ENCODE data around the gene IFT122. TPM values are rescaled to one million over a fixed set of nuclear protein-coding genes. Genes with fewer than 3 reads are reported as not detected.
A peak's percentile ranks its signal among the peaks of the same experiment; 100 is the strongest.

IFT122 gene
- total and polyA plus RNA-seq, 5 donors from 2014 or later: 2.5 to 19.3 (median 4.6) TPM

DNA sequence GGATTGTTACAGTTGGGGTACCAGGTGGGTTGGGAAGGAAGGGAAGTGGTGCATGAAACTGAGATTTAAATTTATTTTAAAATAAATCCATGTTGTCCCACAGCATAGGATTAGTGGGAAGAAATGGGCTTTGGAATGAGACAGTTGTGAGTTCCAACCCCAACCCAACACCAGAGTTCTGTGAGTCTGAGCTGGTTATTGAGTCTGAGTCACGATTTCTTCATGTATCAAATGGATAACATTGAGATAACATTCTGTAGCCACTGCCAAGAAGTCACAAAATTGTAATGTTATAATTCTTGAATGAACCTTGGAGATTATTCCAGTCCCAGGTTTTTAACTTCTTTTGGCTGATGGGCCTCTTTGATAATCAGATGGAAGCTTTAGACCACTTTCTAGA, 13.7 kb downstream of the IFT122 start:
- Mint-ChIP-seq H3K9me3 (no peaks in the 10 kb centered on the region), H3K4me3 (no peak overlapping the region), H3K4me1 (peaks cover 0 to 12% (median 2%) of the 10 kb centered on the region in 4 donors), H3K27ac (no peak overlapping the region), H3K36me3 (peaks cover 33% of the 10 kb centered on the region), H3K27me3 (no peaks in the 10 kb centered on the region)
- DNase-seq: no peak
- Histone ChIP-seq H3K4me3 (ENCODE audit: low read depth, low read length) (no peak overlapping the region), H3K27ac (ENCODE audit: insufficient read depth, low read length, poor library complexity, severe bottlenecking) (no peak overlapping the region), H3K9me3 (ENCODE audit: control insufficient read depth in 2 of 2, low read length in 2 of 2) (no peaks in the 10 kb centered on the region), H3K27me3 (ENCODE audit: control insufficient read depth, insufficient read depth, low read length) (no peaks in the 10 kb centered on the region), H3K4me1 (ENCODE audit: control insufficient read depth, insufficient read depth, low read length, poor library complexity, severe bottlenecking) (no peaks in the 10 kb centered on the region), H3K36me3 (ENCODE audit: control insufficient read depth, insufficient read depth, low read length) (peaks cover 19% of the 10 kb centered on the region)
- no peak for ATAC-seq (ENCODE audit: low read depth in 2 of 2)

DNA sequence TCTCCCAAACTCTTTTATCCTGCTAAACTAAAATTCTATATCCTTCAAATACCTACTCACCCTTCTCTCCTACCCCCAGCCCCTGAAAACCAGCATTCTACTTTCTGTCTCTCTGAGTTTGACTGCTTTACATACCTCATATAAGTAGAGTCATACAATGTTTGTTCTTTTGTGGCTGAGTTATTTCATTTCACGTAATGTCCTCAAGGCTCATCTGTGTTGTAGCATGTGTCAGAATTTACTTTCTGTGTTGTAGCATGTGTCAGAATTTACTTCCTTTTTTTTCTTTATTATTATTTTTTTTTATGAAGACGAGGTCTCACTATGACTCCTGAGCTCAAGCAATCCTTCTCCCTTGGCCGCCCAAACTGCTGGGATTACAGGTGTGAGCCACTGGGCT, 20.1 kb downstream of the IFT122 start:
- no peak for DNase-seq
- Mint-ChIP-seq H3K4me1 (peaks cover 0 to 4% (median under 1%) of the 10 kb centered on the region in 4 donors), H3K4me3 (no peak overlapping the region)

DNA sequence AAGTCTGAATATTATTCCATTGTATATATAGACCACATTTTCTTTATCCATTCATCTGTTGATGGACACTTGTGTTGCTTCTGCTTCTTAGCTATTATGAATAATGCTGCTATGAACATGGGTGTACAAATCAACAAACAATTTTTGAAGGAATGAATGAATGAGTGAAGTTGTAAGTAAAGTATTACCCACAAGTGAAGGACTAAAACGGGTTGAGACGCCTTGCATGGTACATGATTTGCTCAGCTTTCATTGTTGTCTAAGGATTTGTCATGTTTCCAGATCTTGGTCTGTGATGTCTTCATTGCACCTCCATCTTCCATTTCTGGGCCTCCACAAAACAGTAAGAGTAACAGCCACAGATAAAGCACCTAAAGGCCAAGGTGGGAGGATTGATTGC, 20.5 kb downstream of the IFT122 start:
- peaks cover 0 to 4% (median under 1%) of the 10 kb centered on the region in 4 donors for H3K4me1 Mint-ChIP-seq
- peak overlapping the region in 1 of 3 donors; percentile 13 for H3K27ac Mint-ChIP-seq
- Histone ChIP-seq H3K27ac (ENCODE audit: insufficient read depth, low read length, poor library complexity, severe bottlenecking) (no peak overlapping the region), H3K4me1 (ENCODE audit: control insufficient read depth, insufficient read depth, low read length, poor library complexity, severe bottlenecking) (no peaks in the 10 kb centered on the region), H3K27me3 (ENCODE audit: control insufficient read depth, insufficient read depth, low read length) (no peaks in the 10 kb centered on the region), H3K36me3 (ENCODE audit: control insufficient read depth, insufficient read depth, low read length) (peaks cover 10% of the 10 kb centered on the region), H3K9me3 (ENCODE audit: control insufficient read depth in 2 of 2, low read length in 2 of 2) (no peaks in the 10 kb centered on the region), H3K4me3 (ENCODE audit: low read depth, low read length) (no peak overlapping the region)
- no peak for DNase-seq
- H3K9me3 Mint-ChIP-seq: no peaks in the 10 kb centered on the region
- ATAC-seq (ENCODE audit: low read depth in 2 of 2): no peak
- no peaks in the 10 kb centered on the region for H3K27me3 Mint-ChIP-seq
- H3K4me3 Mint-ChIP-seq: no peak overlapping the region
- peaks cover 40% of the 10 kb centered on the region for H3K36me3 Mint-ChIP-seq

More for the DNA sequence above, 20.1 kb downstream of the IFT122 start:
- Histone ChIP-seq H3K9me3 (ENCODE audit: control insufficient read depth in 2 of 2, low read length in 2 of 2) (no peaks in the 10 kb centered on the region), H3K36me3 (ENCODE audit: control insufficient read depth, insufficient read depth, low read length) (peaks cover 10% of the 10 kb centered on the region), H3K4me1 (ENCODE audit: control insufficient read depth, insufficient read depth, low read length, poor library complexity, severe bottlenecking) (no peaks in the 10 kb centered on the region), H3K27me3 (ENCODE audit: control insufficient read depth, insufficient read depth, low read length) (no peaks in the 10 kb centered on the region), H3K27ac (ENCODE audit: insufficient read depth, low read length, poor library complexity, severe bottlenecking) (no peak overlapping the region), H3K4me3 (ENCODE audit: low read depth, low read length) (no peak overlapping the region)
- no peaks in the 10 kb centered on the region for H3K27me3 Mint-ChIP-seq
- peaks cover 40% of the 10 kb centered on the region for H3K36me3 Mint-ChIP-seq
- H3K27ac Mint-ChIP-seq: no peak overlapping the region
- no peak for ATAC-seq (ENCODE audit: low read depth in 2 of 2)
- no peaks in the 10 kb centered on the region for H3K9me3 Mint-ChIP-seq

DNA sequence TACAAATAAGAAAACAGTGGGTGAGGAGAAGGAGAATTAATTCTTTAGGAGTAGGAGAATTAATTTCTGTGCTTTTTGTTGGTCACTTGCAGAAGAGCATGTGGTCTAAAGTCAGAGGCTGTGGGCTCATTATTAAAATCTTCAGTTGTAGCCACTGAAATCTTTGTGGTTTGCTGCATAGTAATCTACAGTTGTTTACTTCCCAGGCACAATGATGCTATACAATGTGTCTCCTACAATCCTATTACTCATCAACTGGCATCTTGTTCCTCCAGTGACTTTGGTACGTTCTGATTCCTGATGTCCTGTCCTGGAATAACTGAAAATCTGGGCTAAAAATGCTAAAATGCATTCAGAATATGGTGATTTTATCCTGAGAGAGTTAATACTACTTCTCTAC, 21.0 kb downstream of the IFT122 start:
- Mint-ChIP-seq H3K4me1 (peaks cover 0 to 4% (median under 1%) of the 10 kb centered on the region in 4 donors), H3K9me3 (no peaks in the 10 kb centered on the region), H3K4me3 (no peak overlapping the region), H3K27me3 (no peaks in the 10 kb centered on the region), H3K27ac (no peak overlapping the region), H3K36me3 (peaks cover 36% of the 10 kb centered on the region)
- Histone ChIP-seq H3K9me3 (ENCODE audit: control insufficient read depth in 2 of 2, low read length in 2 of 2) (no peaks in the 10 kb centered on the region), H3K4me3 (ENCODE audit: low read depth, low read length) (no peak overlapping the region), H3K27me3 (ENCODE audit: control insufficient read depth, insufficient read depth, low read length) (no peaks in the 10 kb centered on the region), H3K4me1 (ENCODE audit: control insufficient read depth, insufficient read depth, low read length, poor library complexity, severe bottlenecking) (no peaks in the 10 kb centered on the region), H3K36me3 (ENCODE audit: control insufficient read depth, insufficient read depth, low read length) (peaks cover 10% of the 10 kb centered on the region), H3K27ac (ENCODE audit: insufficient read depth, low read length, poor library complexity, severe bottlenecking) (no peak overlapping the region)
- DNase-seq (no peak), ATAC-seq (ENCODE audit: low read depth in 2 of 2) (no peak)

DNA sequence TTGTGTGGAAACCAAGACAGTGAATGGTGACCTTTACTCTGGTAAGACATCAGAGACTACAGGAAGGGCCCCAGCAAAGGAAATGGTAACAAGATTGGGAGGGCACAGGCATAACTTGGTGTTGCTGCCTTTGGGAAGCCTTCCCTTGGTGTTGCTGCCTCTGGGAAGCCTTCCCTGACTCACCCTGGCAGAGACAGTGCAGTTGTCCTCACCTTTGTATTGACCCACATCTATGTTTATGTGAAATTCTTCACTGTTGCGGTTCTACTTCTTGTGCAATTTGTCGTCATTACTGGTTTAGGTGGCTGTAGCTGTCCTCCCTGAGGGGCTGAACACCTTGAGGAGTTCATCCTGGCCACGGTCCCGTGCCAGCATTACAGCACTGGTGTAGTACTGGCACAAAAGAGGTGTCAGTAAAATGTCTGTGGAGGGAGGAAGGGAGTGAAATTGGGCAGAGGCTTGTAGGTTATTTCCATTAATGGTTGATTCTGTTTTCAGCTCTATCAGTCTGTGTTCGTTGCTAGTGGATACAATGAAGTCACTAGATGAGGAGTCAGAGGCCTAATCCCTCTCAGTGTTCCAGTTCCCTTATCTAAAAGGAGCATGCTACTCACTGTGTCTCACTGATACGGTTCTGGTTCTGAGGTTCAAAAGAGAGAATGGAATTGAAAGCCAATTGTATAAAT, 21.6 kb downstream of the IFT122 start:
- H3K36me3 Mint-ChIP-seq: peaks cover 34% of the 10 kb centered on the region

DNA sequence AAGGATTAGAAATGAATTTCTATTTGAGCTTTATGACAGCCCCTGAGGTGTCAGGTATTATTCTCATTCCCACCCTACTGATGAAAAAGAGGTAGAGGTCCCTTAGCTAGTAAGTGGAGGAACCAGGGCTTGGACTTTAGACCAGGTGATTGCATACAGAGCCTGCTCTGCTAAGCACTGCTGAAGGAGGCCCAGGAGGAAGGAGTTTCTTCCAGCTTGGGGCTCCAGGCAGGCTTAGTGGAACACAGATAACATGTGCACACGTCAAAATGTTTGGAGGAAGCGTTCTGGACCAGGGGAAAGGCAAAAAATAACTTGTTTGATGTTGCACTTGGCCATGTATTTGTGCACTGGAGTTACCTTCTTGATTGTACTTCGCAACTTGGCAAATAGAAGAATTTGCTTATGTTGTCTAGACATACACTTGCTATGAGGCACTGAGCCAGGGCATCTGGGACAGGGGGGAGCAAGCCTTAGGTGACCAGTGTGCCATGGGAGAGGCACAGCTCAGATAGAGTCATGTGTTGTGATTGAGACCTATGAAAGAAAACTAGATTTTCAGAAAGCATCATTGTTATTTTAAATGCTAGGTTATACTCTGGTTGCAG, 22.4 kb downstream of the IFT122 start:
- no peaks in the 10 kb centered on the region for H3K9me3 ChIP-seq (ENCODE audit: control insufficient read depth in 2 of 2, low read length in 2 of 2)
- Mint-ChIP-seq H3K36me3 (peaks cover 31% of the 10 kb centered on the region), H3K27ac (peak overlapping the region in 1 of 3 donors; percentile 4), H3K27me3 (no peaks in the 10 kb centered on the region), H3K9me3 (no peaks in the 10 kb centered on the region), H3K4me1 (peaks cover 0 to 4% (median under 1%) of the 10 kb centered on the region in 4 donors), H3K4me3 (no peak overlapping the region)
- H3K27ac ChIP-seq (ENCODE audit: insufficient read depth, low read length, poor library complexity, severe bottlenecking): no peak overlapping the region
- ATAC-seq (ENCODE audit: low read depth in 2 of 2) (no peak), DNase-seq (no peak)
- no peaks in the 10 kb centered on the region for H3K27me3 ChIP-seq (ENCODE audit: control insufficient read depth, insufficient read depth, low read length)
- no peaks in the 10 kb centered on the region for H3K4me1 ChIP-seq (ENCODE audit: control insufficient read depth, insufficient read depth, low read length, poor library complexity, severe bottlenecking)
- peaks cover 3% of the 10 kb centered on the region for H3K36me3 ChIP-seq (ENCODE audit: control insufficient read depth, insufficient read depth, low read length)
- H3K4me3 ChIP-seq (ENCODE audit: low read depth, low read length): no peak overlapping the region

More for the DNA sequence above, 21.6 kb downstream of the IFT122 start:
- DNase-seq: no peak
- Histone ChIP-seq H3K4me1 (ENCODE audit: control insufficient read depth, insufficient read depth, low read length, poor library complexity, severe bottlenecking) (no peaks in the 10 kb centered on the region), H3K4me3 (ENCODE audit: low read depth, low read length) (no peak overlapping the region), H3K36me3 (ENCODE audit: control insufficient read depth, insufficient read depth, low read length) (peaks cover 10% of the 10 kb centered on the region), H3K27me3 (ENCODE audit: control insufficient read depth, insufficient read depth, low read length) (no peaks in the 10 kb centered on the region), H3K27ac (ENCODE audit: insufficient read depth, low read length, poor library complexity, severe bottlenecking) (no peak overlapping the region), H3K9me3 (ENCODE audit: control insufficient read depth in 2 of 2, low read length in 2 of 2) (no peaks in the 10 kb centered on the region)
- H3K9me3 Mint-ChIP-seq: no peaks in the 10 kb centered on the region
- H3K4me1 Mint-ChIP-seq: peaks cover 0 to 4% (median under 1%) of the 10 kb centered on the region in 4 donors
- H3K27me3 Mint-ChIP-seq: no peaks in the 10 kb centered on the region
- ATAC-seq (ENCODE audit: low read depth in 2 of 2): no peak
- peak overlapping the region in 1 of 3 donors; percentile 82 for H3K27ac Mint-ChIP-seq
- H3K4me3 Mint-ChIP-seq: no peak overlapping the region

DNA sequence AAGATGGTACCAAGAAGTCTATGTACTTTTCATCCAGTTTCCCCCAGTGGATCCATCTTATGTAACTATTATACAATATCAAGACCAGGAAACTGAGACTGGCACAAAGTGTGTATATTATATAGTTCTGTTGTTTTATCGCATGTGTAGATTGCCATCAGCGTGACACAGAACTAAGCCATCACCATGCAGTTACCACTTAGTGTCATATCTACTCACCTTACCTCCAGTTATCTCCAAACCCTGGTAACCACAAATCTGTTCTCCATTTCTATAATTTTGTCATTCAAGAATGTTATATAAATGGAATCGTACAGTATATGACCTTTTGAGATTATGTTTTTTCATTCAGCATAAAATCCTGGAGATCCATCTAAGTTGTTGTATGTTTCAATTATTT, 23.1 kb downstream of the IFT122 start:
- Mint-ChIP-seq H3K36me3 (peaks cover 31% of the 10 kb centered on the region), H3K27me3 (no peaks in the 10 kb centered on the region), H3K4me3 (no peak overlapping the region), H3K27ac (no peak overlapping the region), H3K4me1 (peaks cover 0 to 4% (median under 1%) of the 10 kb centered on the region in 4 donors), H3K9me3 (no peaks in the 10 kb centered on the region)
- ATAC-seq (ENCODE audit: low read depth in 2 of 2) (no peak), DNase-seq (no peak)
- Histone ChIP-seq H3K9me3 (ENCODE audit: control insufficient read depth in 2 of 2, low read length in 2 of 2) (no peaks in the 10 kb centered on the region), H3K36me3 (ENCODE audit: control insufficient read depth, insufficient read depth, low read length) (peaks cover 3% of the 10 kb centered on the region), H3K4me3 (ENCODE audit: low read depth, low read length) (no peak overlapping the region), H3K27me3 (ENCODE audit: control insufficient read depth, insufficient read depth, low read length) (no peaks in the 10 kb centered on the region), H3K27ac (ENCODE audit: insufficient read depth, low read length, poor library complexity, severe bottlenecking) (no peak overlapping the region), H3K4me1 (ENCODE audit: control insufficient read depth, insufficient read depth, low read length, poor library complexity, severe bottlenecking) (no peaks in the 10 kb centered on the region)

DNA sequence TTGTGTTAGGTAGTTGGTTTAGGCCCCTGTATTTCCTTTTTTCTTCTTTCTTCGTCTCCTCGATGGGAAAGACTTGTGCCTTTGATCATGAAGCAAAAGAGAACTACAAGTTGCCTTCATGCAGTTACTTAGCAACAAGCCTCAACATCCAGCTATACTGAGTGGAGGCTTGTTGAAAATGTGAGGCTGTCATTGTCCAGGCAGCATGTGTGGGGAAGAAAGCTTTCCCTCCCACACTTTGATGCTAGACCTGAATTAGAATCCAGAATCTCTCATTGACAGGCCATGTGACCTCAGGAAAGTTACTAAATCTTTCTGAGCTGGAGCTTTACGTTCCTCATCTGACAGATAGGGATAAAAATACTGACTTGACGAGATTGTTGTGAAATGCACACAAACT, 23.7 kb downstream of the IFT122 start:
- peaks cover 30% of the 10 kb centered on the region for H3K36me3 Mint-ChIP-seq
- H3K27ac Mint-ChIP-seq: no peak overlapping the region

More for the DNA sequence above, 23.7 kb downstream of the IFT122 start:
- peaks cover 3% of the 10 kb centered on the region for H3K36me3 ChIP-seq (ENCODE audit: control insufficient read depth, insufficient read depth, low read length)
- H3K4me3 ChIP-seq (ENCODE audit: low read depth, low read length): no peak overlapping the region
- H3K27me3 Mint-ChIP-seq: no peaks in the 10 kb centered on the region
- peaks cover 1 to 8% (median 4%) of the 10 kb centered on the region in 4 donors for H3K4me1 Mint-ChIP-seq
- no peaks in the 10 kb centered on the region for H3K9me3 ChIP-seq (ENCODE audit: control insufficient read depth in 2 of 2, low read length in 2 of 2)
- no peaks in the 10 kb centered on the region for H3K27me3 ChIP-seq (ENCODE audit: control insufficient read depth, insufficient read depth, low read length)
- H3K4me3 Mint-ChIP-seq: no peak overlapping the region
- peaks cover 1% of the 10 kb centered on the region for H3K4me1 ChIP-seq (ENCODE audit: control insufficient read depth, insufficient read depth, low read length, poor library complexity, severe bottlenecking)
- DNase-seq (no peak), ATAC-seq (ENCODE audit: low read depth in 2 of 2) (no peak)
- H3K27ac ChIP-seq (ENCODE audit: insufficient read depth, low read length, poor library complexity, severe bottlenecking): no peak overlapping the region
- H3K9me3 Mint-ChIP-seq: no peaks in the 10 kb centered on the region
